Measurements from ENCODE around the gene JAK1.

- TF ChIP-seq, protein P1, sequence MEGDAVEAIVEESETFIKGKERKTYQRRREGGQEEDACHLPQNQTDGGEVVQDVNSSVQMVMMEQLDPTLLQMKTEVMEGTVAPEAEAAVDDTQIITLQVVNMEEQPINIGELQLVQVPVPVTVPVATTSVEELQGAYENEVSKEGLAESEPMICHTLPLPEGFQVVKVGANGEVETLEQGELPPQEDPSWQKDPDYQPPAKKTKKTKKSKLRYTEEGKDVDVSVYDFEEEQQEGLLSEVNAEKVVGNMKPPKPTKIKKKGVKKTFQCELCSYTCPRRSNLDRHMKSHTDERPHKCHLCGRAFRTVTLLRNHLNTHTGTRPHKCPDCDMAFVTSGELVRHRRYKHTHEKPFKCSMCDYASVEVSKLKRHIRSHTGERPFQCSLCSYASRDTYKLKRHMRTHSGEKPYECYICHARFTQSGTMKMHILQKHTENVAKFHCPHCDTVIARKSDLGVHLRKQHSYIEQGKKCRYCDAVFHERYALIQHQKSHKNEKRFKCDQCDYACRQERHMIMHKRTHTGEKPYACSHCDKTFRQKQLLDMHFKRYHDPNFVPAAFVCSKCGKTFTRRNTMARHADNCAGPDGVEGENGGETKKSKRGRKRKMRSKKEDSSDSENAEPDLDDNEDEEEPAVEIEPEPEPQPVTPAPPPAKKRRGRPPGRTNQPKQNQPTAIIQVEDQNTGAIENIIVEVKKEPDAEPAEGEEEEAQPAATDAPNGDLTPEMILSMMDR (conservative IDR thresholded peaks at IDR 0.05; ENCODE audit: low read depth, low read length): no peak
- no peak for TF ChIP-seq EZH2 (IDR thresholded peaks at IDR 0.05; ENCODE audit: borderline replicate concordance, low read depth, low read length, poor library complexity, severe bottlenecking)
Measured at GRCh38 chr1:64842224-64842623, 124.1 kb downstream of the JAK1 start.
